Endothelial cell of umbilical vein (primary cell): ENCODE measurements around the gene MYH3. TPM values are rescaled to one million over a fixed set of nuclear protein-coding genes. Genes with fewer than 3 reads are reported as not detected.

ENCODE experiments used
- BruUV-seq: library from RNA; stranded (reverse); fragments of 400-500 nt; replicated peaks from 2 replicates; lab custom pipeline; 2021; lab: Mats Ljungman, UMichigan
- CTCF ChIA-PET: fragments of 300-600, 350-600 bp; sonication (Branson Sonifier 250); formaldehyde crosslinking; loops from one replicate; lab custom pipeline; 2021; ENCODE audit warnings: antibody characterized with exemption, inconsistent platforms; lab: Charles Lee
- POLR2A ChIA-PET: fragments of 300-600, 350-600 bp; sonication (Branson Sonifier 250); formaldehyde crosslinking; loops from one replicate; lab custom pipeline; 2021; ENCODE audit warnings: antibody characterized with exemption, inconsistent platforms; lab: Charles Lee
- DNase-seq: peaks from one replicate; pipeline ENCODE4 v3.0.0-alpha.2; 2011; ENCODE audit warnings: low read depth, low spot score
- FAIRE-seq: peaks from 2 replicates; lab custom pipeline; 2011; peaks lifted over from hg19 to GRCh38; lab: Jason Lieb, UNC
- H2AFZ ChIP-seq: 2 replicates; pipeline ENCODE4 v1.6.0; 2012; ENCODE audit warnings: low read depth, low read length, control low read depth, inconsistent platforms
- H3K27ac ChIP-seq: 2 replicates; pipeline ENCODE4 v1.5.1; 2011; ENCODE audit warnings: low read depth, mild to moderate bottlenecking, control low read depth, low read length, moderate library complexity; ENCODE audit not compliant: insufficient read depth
- H3K27me3 ChIP-seq, 2 experiments: 2 replicates each; pipeline versions ENCODE4 v1.6.0 to v1.6.1; 2011; ENCODE audit warnings: low read length in 2 of 2, mixed read lengths in 1 of 2; ENCODE audit not compliant: control insufficient read depth in 2 of 2, insufficient read depth in 2 of 2
- H3K36me3 ChIP-seq, 2 experiments: 2 replicates in 1 of 2; 3 replicates in 1 of 2; pipeline ENCODE4 v1.5.1; 2011; ENCODE audit warnings: low read length in 2 of 2, mild to moderate bottlenecking in 1 of 2, moderate library complexity in 1 of 2; ENCODE audit not compliant: control insufficient read depth in 2 of 2, insufficient read depth in 2 of 2; ENCODE audit errors: extremely low read depth in 1 of 2
- H3K4me1 ChIP-seq: 3 replicates; pipeline ENCODE4 v1.5.1; 2011; ENCODE audit warnings: mild to moderate bottlenecking, low read length; ENCODE audit not compliant: control insufficient read depth, insufficient read depth; ENCODE audit errors: extremely low read depth
- H3K4me2 ChIP-seq: 2 replicates; pipeline ENCODE4 v1.6.1; 2011; ENCODE audit warnings: low read length, control low read depth, mixed read lengths; ENCODE audit not compliant: insufficient read depth
- H3K4me3 ChIP-seq, 3 experiments: fragments of 200-600 bp in 1 of 3; sonication (generic), shearing (Covaris generic) in 1 of 3; replicated peaks in 1 of 3; 2 replicates each; pipeline ENCODE4 v1.5.1; 2011 to 2016; ENCODE audit warnings: control low read depth in 3 of 3, low read length in 3 of 3, mild to moderate bottlenecking in 2 of 3, inconsistent platforms in 1 of 3, low read depth in 1 of 3, moderate library complexity in 1 of 3; ENCODE audit not compliant: insufficient read depth in 1 of 3
- H3K79me2 ChIP-seq: 2 replicates; pipeline ENCODE4 v1.6.0; 2012; ENCODE audit warnings: low read length, inconsistent platforms; ENCODE audit not compliant: control insufficient read depth, insufficient read depth
- H3K9ac ChIP-seq: replicated peaks from 2 replicates; pipeline ENCODE3; 2011; ENCODE audit warnings: low read length, control low read depth; ENCODE audit not compliant: insufficient read depth; ENCODE audit errors: extremely low read depth
- H3K9me1 ChIP-seq: replicated peaks from 3 replicates; pipeline ENCODE4 v1.6.0; 2011; ENCODE audit warnings: mild to moderate bottlenecking, low read length; ENCODE audit not compliant: control insufficient read depth, insufficient read depth; ENCODE audit errors: extremely low read depth
- H3K9me3 ChIP-seq: replicated peaks from 2 replicates; pipeline ENCODE4 v1.5.1; 2012; ENCODE audit warnings: low read length, inconsistent platforms; ENCODE audit not compliant: control insufficient read depth, insufficient read depth
- H4K20me1 ChIP-seq: replicated peaks from 2 replicates; pipeline ENCODE3; 2011; ENCODE audit warnings: mild to moderate bottlenecking, low read length; ENCODE audit not compliant: control insufficient read depth, insufficient read depth; ENCODE audit errors: extremely low read depth
- CTCF ChIP-seq, 2 donors: IDR thresholded peaks; 1 replicate in 1 of 2; 2 replicates in 1 of 2; pipeline ENCODE4 v1.5.1; 2011; ENCODE audit warnings: low read length in 2 of 2, mild to moderate bottlenecking in 2 of 2, moderate library complexity in 2 of 2, control low read depth in 1 of 2, inconsistent platforms in 1 of 2, low read depth in 1 of 2; ENCODE audit not compliant: insufficient read depth in 1 of 2; ENCODE audit errors: extremely low read depth in 1 of 2
- EZH2 ChIP-seq: IDR thresholded peaks from 2 replicates; pipeline ENCODE4 v1.6.1; 2012; ENCODE audit warnings: borderline replicate concordance, low read depth, mild to moderate bottlenecking, moderate library complexity, low read length, inconsistent platforms; ENCODE audit not compliant: severe bottlenecking
- FOS ChIP-seq: IDR thresholded peaks from 2 replicates; pipeline ENCODE4 v1.6.1; 2011; ENCODE audit warnings: mild to moderate bottlenecking, low read length, moderate library complexity, borderline replicate concordance; ENCODE audit not compliant: insufficient read depth
- GATA2 ChIP-seq: IDR thresholded peaks from 2 replicates; pipeline ENCODE4 v1.7.0; 2011; ENCODE audit warnings: low read depth, mild to moderate bottlenecking, moderate library complexity, mixed read lengths, low read length; ENCODE audit not compliant: insufficient read length, insufficient read depth
- JUN ChIP-seq: IDR thresholded peaks from 2 replicates; pipeline ENCODE4 v1.6.1; 2011; ENCODE audit warnings: borderline replicate concordance, low read depth; ENCODE audit not compliant: insufficient read length, insufficient read depth
- MAX ChIP-seq: IDR thresholded peaks from 2 replicates; pipeline ENCODE4 v1.6.1; 2011; ENCODE audit not compliant: insufficient read depth, insufficient read length
- MYC ChIP-seq: IDR thresholded peaks from one replicate; pipeline ENCODE4 v1.6.1; 2011; ENCODE audit warnings: mild to moderate bottlenecking, low read depth, low read length
- POLR2A ChIP-seq: IDR thresholded peaks from 2 replicates; pipeline ENCODE4 v1.6.1; 2012; ENCODE audit warnings: low read depth, mild to moderate bottlenecking, control low read depth, low read length
- POLR2AphosphoS5 ChIP-seq: IDR thresholded peaks from 2 replicates; pipeline ENCODE4 v1.6.1; 2012; ENCODE audit warnings: low read depth, mild to moderate bottlenecking, control low read depth, low read length, moderate library complexity; ENCODE audit not compliant: insufficient read depth
- dilution Hi-C: fragments of 300-500 bp; cut with MboI; formaldehyde crosslinking; loops from one replicate; pipeline ENCODE4 v1.15.0; 2019; ENCODE audit warnings: low sequenced_read_pairs; ENCODE audit not compliant: extremely low pct_ligation_motif_present
- intact Hi-C: fragments of 100-400 bp; cut with micrococcal nuclease; formaldehyde crosslinking; loops from one replicate; pipeline ENCODE4 v1.10.0; 2022
- polyA plus RNA-seq, 4 experiments: library from polyadenylated mRNA; depleted of rRNA in 3 of 4; stranded (reverse) in 3 of 4; unstranded in 1 of 4; fragments of >200 nt; gene quantifications; 2 replicates each; pipeline versions ENCODE4 v1.2.1 to v1.2.3, GENCODE V29; 2011 to 2012; ENCODE audit warnings: missing spikeins in 1 of 4
- total RNA-seq: library from RNA; stranded (reverse); gene quantifications from 2 replicates; pipeline ENCODE4 v1.2.3, GENCODE V29; 2021

Gene MYH3
- total and polyA plus RNA-seq, 2 donors (not counting 3 experiments of a cell fraction or from before 2014, with no cell fraction given) = 0.65 to 0.73 TPM

GRCh38 chr17:10621397-10621796 lies 35.7 kb downstream of the MYH3 start:
- Histone ChIP-seq H4K20me1 (no peaks in the 10 kb centered on the region), H3K4me3 (no peak overlapping the region), H3K9me1 (no peaks in the 10 kb centered on the region), H3K27ac (no peak overlapping the region), H3K9me3 (no peaks in the 10 kb centered on the region), H3K4me1 (no peaks in the 10 kb centered on the region), H3K4me2 (no peak overlapping the region), H3K27me3 (no peaks in the 10 kb centered on the region), H3K36me3 (no peaks in the 10 kb centered on the region), H3K79me2 (no peaks in the 10 kb centered on the region), H3K9ac (no peak overlapping the region), H2AFZ (no peak overlapping the region)
- TF ChIP-seq MAX (no peak), JUN (no peak), POLR2AphosphoS5 (no peak), GATA2 (no peak), EZH2 (no peak), MYC (no peak), FOS (no peak), CTCF (IDR thresholded peaks at IDR 0.05; ENCODE audit: extremely low read depth in 1 of 2, insufficient read depth in 1 of 2, low read depth in 1 of 2, low read length in 2 of 2) (no peak), POLR2A (no peak)
- POLR2A ChIA-PET = no interaction called here
- FAIRE-seq = no peak
- dilution Hi-C loops (no loop called here), intact Hi-C loops (no loop called here)
- DNase-seq = no peak
- CTCF ChIA-PET = interaction anchor here (1.1 to 3.2 kb wide), 2 partner anchors 8 to 697 kb away, joined by 3 to 15 read pairs; no protein-coding TSS in a partner anchor
- BruUV-seq = no TSS peak
